GM21390 (cell line): Measurements from ENCODE around the gene TMPRSS3.

Experiments used
- ATAC-seq: cut with Tn5 transposase; IDR thresholded peaks from one replicate; pipeline ENCODE4 v1.9.1; 2021; ENCODE audit not compliant: unreplicated experiment

TMPRSS3 gene

DNA sequence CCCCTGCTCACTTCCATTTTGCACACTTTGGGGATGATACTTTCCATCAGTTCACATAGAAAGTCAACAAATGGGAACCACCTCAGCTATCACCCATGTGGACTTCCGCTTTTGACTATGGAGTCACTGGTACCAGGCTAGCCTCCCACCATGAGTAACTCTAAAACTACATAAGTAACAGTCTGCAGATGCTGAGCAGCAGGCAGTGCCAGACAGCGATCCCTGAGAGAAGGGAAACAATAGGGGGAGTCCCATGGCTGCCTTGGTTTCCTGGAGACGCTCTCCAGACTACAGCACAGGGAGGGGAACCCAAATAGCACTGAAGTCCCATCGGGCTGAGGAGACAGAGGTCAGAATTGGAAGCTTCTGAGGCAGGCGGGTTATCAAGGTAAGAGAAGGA lies 42.2 kb downstream of the TMPRSS3 start:
- ATAC-seq = no peak

GRCh38 chr21:42352441-42353095 lies 43.3 kb downstream of the TMPRSS3 start:
- no peak for ATAC-seq

GRCh38 chr21:42351626-42352440 lies 44.0 kb downstream of the TMPRSS3 start:
- no peak for ATAC-seq

GRCh38 chr21:42350927-42351426 lies 44.9 kb downstream of the TMPRSS3 start, which contains the start of gene TFF2:
TSS of gene TFF2 (minus strand) at chr21:42350994. CDS start at chr21:42350957, 37 bp downstream.
- no peak for ATAC-seq

DNA sequence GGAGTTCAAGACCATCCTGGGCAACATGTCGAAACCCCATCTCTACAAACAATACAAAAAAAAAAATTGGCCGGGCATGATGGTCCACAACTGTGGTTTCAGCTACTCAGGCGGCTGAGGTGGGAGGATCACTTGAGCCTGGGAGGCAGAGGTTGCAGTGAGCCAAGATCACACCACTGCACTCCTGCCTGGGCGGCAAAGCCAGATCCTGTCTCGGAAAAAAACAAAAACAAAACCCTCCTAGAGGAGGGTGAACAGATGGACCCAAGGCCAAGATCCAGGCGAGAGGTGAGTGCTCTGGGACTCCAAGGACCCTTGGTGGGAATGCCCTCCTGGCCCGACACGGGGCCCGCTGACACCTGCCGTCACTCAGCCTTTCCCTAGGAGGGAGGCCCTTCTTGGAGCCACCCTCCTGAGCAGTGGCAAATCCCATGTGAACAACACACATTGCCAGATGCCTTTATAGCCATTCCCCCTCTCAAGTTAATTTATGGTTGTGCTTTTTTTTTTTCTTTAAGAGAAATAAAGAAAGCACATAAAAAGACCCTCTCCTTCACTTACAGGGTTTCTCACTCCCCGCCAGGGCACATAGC lies 45.4 kb downstream of the TMPRSS3 start:
- ATAC-seq = no peak

DNA sequence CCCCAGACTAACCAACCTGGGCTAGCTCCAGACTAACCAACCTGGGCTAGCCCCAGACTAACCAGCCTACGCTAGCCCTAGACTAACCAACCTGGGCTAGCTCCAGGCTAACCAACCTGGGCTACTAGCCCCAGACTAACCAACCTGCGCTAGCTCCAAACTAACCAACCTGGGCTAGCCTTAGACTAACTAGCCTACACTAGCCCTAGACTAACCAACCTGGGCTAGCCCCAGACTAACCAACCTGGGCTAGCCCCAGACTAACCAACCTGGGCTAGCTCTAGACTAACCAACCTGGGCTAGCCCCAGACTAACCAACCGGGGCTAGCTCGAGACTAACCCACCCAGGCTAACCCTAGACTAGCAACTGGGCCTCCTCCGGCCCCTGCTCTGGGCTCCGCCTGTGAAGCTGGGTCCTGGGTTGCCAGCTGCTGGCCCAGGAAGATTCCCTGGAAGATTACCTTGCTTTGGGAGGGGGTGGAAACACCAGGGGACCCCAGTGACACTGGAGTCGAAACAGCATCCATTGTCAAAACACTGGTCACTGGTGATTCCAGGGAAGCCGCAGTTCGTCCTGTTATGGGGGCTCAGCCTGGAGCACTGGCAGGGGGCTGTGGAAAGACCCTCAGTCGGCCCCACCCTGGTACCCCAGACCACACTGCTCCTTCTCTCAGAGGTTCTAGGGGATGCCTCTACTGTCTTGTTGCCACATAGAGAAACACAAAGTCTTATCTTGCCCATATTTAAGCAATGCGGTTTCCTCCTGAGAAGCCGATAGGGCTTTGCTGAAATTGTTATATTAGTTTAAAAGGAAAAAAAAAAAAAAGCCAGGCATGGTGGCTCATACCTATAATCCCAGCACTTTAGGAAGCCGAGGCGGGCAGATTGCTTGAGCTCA lies 46.2 kb downstream of the TMPRSS3 start:
- ATAC-seq = no peak

GRCh38 chr21:42348762-42349161 lies 47.1 kb downstream of the TMPRSS3 start:
- no peak for ATAC-seq

- no peak for ATAC-seq
Measured at GRCh38 chr21:42347601-42348327, 48.1 kb downstream of the TMPRSS3 start.

DNA sequence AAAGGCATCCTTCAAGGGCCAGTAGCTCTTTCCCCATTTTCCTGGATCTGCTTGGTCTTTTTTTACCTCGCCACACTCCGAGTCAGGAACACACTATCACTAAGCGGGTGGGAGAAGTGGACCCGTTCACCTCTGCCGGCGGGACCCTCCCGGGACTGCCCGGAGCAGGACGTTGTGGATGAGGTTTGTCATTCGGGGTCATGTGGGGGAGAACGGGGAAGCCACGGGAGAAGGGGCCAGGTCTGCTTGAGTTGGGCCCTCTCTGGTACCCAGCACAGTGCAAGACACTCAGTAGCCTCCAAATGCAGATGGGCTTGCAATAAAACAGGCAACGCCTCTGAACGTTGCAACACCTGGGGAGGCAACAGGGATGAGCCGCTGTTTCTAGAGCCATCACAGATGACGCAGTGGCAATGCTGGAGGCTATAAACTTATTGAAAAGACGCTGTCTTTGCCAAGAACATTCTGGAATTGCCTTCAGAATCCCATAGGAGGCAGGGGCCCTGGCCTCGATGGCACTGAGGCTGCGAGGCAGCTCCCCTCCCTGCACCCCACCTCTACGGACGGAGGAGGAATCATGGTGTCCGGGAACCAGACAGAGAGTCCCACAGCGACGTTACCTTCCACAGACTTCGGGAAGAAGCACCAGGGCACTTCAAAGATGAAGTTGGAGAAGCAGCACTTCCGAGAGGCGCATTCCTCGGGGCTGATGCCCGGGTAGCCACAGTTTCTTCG lies 48.8 kb downstream of the TMPRSS3 start:
- ATAC-seq = no peak

GRCh38 chr21:42346441-42346840 lies 49.4 kb downstream of the TMPRSS3 start:
- ATAC-seq = no peak

DNA sequence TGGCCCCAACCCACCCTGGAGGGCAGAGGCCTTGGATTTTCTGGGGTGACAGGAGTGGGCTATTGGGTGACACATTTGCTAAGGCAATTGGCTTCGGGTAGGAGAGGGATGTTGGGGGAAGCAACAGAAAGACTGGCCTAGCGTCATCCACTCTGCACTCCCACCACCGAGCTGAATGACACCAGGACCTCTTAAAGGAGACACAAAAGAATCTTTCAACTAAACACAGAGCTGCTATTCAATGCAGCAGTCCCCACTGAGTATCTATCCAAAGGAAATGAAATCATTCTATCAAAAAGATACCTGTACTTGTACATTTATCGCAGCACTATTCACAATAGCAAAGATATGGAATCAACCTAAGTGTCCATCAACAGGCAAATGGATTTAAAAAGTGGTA lies 51.2 kb downstream of the TMPRSS3 start:
- no peak for ATAC-seq

- no peak for ATAC-seq
Measured at GRCh38 chr21:42343963-42344510, 51.8 kb downstream of the TMPRSS3 start.

- no peak for ATAC-seq
Measured at GRCh38 chr21:42343556-42343955, 52.3 kb downstream of the TMPRSS3 start.

DNA sequence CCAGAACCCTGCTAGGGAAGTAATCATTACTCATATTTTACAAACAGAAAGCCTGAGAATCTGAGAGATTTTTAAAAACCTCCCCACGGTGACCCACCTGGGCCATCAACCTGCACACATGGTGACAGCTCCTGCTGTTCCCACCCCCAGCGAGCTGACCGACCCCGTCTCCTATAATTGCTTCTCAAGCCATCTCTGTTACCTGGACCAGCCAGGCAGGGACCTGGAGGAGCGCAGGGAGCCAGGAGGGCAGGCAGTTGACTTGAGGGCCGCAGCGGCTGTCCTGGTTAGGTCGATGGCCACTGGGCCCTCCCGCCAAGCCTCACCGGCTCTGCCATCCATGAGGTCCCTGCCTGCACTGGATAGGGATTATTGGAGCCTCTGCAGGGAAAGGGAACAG lies 52.8 kb downstream of the TMPRSS3 start:
- no peak for ATAC-seq

- ATAC-seq = no peak
Measured at GRCh38 chr21:42341776-42342542, 53.9 kb downstream of the TMPRSS3 start.

GRCh38 chr21:42340187-42341050 lies 55.4 kb downstream of the TMPRSS3 start:
- ATAC-seq = no peak
